ENCODE results near the gene ATAT1. TPM values are rescaled to one million over a fixed set of nuclear protein-coding genes. Genes with fewer than 3 reads are reported as not detected.

ATAT1 gene
- total and polyA plus RNA-seq, 2 of the 13 experiments (the other 11 are each of a cell fraction or from before 2014, with no cell fraction given): 9.2 to 23.6 TPM

DNA sequence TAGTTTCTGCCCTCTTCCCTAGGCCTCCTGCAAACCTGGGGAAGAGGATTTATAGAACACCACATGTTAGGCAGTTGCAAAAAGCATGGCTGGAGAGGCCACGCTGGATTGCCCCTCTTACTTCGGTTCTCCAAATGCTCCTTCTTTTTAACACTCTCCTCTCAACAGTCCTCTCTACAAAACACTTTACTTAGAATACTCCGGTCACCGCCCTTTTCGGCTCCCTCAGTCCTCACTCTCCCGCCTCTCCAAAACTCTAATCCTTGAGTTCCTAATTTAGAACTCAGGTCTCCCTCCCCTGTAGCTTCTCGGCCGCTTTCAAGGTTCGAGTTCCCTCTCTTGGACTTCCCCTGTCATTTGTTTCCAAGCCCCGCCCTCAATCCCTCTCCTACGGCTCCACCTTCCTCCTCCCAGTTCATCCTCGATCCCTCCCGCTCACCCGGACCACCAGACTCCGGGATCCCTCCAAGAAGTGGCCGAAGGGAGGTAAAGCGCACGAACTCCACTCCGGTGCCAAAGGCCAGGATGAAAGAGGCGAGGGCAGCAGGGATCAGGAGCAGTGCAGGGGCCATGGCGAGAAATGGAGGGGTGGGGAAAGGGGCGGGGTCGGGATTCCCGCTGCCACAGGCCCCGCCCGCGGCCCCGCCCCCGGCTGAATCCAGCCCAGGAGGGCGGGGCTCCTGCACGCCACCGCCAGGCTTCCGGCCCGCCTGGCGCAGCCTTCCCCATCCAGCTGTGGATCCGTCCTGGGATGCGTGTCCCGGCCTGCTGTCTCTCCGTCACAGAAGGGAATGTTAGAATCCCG lies 63.9 kb downstream of the ATAT1 start, which contains the start of gene NRM (continued):
- no peak for TF ChIP-seq SCMH1 (CRISPR knock-in tag; IDR thresholded peaks at IDR 0.05; ENCODE audit: borderline replicate concordance)
- TF ChIP-seq ZNF496 (CRISPR knock-in tag; IDR thresholded peaks at IDR 0.05; ENCODE audit: insufficient replicate concordance): no peak
- TF ChIP-seq, protein P1, sequence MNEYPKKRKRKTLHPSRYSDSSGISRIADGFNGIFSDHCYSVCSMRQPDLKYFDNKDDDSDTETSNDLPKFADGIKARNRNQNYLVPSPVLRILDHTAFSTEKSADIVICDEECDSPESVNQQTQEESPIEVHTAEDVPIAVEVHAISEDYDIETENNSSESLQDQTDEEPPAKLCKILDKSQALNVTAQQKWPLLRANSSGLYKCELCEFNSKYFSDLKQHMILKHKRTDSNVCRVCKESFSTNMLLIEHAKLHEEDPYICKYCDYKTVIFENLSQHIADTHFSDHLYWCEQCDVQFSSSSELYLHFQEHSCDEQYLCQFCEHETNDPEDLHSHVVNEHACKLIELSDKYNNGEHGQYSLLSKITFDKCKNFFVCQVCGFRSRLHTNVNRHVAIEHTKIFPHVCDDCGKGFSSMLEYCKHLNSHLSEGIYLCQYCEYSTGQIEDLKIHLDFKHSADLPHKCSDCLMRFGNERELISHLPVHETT (CRISPR knock-in tag; conservative IDR thresholded peaks at IDR 0.05): no peak
- TF ChIP-seq KMT2A (CRISPR knock-in tag; IDR thresholded peaks at IDR 0.05): peak; percentile 85
- TF ChIP-seq MAZ (IDR thresholded peaks at IDR 0.05; ENCODE audit: borderline replicate concordance, low read depth, low read length): peak; percentile 68; the same call in 1 of the 2 replicates
- TF ChIP-seq MAZ (CRISPR knock-in tag; IDR thresholded peaks at IDR 0.05; ENCODE audit: low read depth): peak; percentile 83
- no peak for TF ChIP-seq XBP1 (CRISPR knock-in tag; IDR thresholded peaks at IDR 0.05)
- TF ChIP-seq, protein P2, sequence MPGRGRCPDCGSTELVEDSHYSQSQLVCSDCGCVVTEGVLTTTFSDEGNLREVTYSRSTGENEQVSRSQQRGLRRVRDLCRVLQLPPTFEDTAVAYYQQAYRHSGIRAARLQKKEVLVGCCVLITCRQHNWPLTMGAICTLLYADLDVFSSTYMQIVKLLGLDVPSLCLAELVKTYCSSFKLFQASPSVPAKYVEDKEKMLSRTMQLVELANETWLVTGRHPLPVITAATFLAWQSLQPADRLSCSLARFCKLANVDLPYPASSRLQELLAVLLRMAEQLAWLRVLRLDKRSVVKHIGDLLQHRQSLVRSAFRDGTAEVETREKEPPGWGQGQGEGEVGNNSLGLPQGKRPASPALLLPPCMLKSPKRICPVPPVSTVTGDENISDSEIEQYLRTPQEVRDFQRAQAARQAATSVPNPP (CRISPR knock-in tag; IDR thresholded peaks at IDR 0.05): no peak
- TF ChIP-seq NCOA2 (CRISPR knock-in tag; IDR thresholded peaks at IDR 0.05): no peak
- TF ChIP-seq BCL6 (CRISPR knock-in tag; IDR thresholded peaks at IDR 0.05): 0 out of 2 replicates have a peak, but pooled peaks have one; percentile 37
- no peak for TF ChIP-seq MYNN (CRISPR knock-in tag; IDR thresholded peaks at IDR 0.05; ENCODE audit: low read depth)
- peak; percentile 79 for TF ChIP-seq RBFOX2 (IDR thresholded peaks at IDR 0.05; ENCODE audit: low read depth, low read length)
- TF ChIP-seq ZNF343 (CRISPR knock-in tag; IDR thresholded peaks at IDR 0.05): no peak
- TF ChIP-seq ZBTB8A (CRISPR knock-in tag; IDR thresholded peaks at IDR 0.05; ENCODE audit: borderline replicate concordance, low read depth): no peak
- TF ChIP-seq RFX5 (IDR thresholded peaks at IDR 0.05; ENCODE audit: low read depth, low read length): no peak
- TF ChIP-seq GATAD1 (CRISPR knock-in tag; IDR thresholded peaks at IDR 0.05): peak; percentile 65; the same call in 1 of the 2 replicates
- TF ChIP-seq SALL2 (CRISPR knock-in tag; IDR thresholded peaks at IDR 0.05): 0 out of 2 replicates have a peak, but pooled peaks have one; percentile 38
- TF ChIP-seq ZNF30 (CRISPR knock-in tag; IDR thresholded peaks at IDR 0.05): no peak
- no peak for TF ChIP-seq PLRG1 (conservative IDR thresholded peaks at IDR 0.05)
- no peak for TF ChIP-seq CHD2 (IDR thresholded peaks at IDR 0.05; ENCODE audit: low read depth, low read length)
- TF ChIP-seq ZNF225 (CRISPR knock-in tag; IDR thresholded peaks at IDR 0.05): no peak
- TF ChIP-seq ERF (CRISPR knock-in tag; IDR thresholded peaks at IDR 0.05): peak; percentile 84
- TF ChIP-seq, protein P3, sequence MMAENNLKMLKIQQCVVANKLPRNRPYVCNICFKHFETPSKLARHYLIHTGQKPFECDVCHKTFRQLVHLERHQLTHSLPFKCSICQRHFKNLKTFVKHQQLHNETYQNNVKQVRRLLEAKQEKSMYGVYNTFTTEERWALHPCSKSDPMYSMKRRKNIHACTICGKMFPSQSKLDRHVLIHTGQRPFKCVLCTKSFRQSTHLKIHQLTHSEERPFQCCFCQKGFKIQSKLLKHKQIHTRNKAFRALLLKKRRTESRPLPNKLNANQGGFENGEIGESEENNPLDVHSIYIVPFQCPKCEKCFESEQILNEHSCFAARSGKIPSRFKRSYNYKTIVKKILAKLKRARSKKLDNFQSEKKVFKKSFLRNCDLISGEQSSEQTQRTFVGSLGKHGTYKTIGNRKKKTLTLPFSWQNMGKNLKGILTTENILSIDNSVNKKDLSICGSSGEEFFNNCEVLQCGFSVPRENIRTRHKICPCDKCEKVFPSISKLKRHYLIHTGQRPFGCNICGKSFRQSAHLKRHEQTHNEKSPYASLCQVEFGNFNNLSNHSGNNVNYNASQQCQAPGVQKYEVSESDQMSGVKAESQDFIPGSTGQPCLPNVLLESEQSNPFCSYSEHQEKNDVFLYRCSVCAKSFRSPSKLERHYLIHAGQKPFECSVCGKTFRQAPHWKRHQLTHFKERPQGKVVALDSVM (CRISPR knock-in tag; IDR thresholded peaks at IDR 0.05): 0 out of 2 replicates have a peak, but pooled peaks have one; percentile 30
- no peak for TF ChIP-seq RBM22 (optimal IDR thresholded peaks at IDR 0.05; ENCODE audit: low read length)
- TF ChIP-seq, protein P4, sequence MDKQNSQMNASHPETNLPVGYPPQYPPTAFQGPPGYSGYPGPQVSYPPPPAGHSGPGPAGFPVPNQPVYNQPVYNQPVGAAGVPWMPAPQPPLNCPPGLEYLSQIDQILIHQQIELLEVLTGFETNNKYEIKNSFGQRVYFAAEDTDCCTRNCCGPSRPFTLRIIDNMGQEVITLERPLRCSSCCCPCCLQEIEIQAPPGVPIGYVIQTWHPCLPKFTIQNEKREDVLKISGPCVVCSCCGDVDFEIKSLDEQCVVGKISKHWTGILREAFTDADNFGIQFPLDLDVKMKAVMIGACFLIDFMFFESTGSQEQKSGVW (CRISPR knock-in tag; IDR thresholded peaks at IDR 0.05; ENCODE audit: borderline replicate concordance): no peak
